ENCODE measurements around the gene GNG4. TPM values are rescaled to one million over a fixed set of nuclear protein-coding genes. Genes with fewer than 3 reads are reported as not detected.

Gene GNG4
- total and polyA plus RNA-seq, 11 donors, result 0.06 to 0.07 TPM; not detected in 9

DNA sequence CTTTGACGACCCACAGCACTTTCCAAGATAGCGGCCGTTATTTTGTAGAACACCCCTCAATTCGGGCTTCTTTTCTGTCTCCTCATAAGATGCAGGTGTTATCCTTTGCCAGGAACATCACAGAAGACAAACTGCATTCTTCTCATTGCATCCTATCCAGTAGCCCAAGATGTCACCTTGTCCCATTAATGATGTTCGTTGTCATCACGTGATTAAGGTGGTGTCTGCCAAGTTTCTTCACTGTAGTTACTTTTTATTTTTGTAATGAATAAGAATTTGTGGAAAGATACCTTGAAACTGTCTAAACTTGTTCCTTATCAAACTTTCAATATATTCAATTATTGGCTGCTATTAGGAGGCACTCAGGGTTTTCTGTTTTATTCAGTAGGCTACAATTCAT is 39.4 kb downstream of the GNG4 start:
- TF ChIP-seq, protein P1, sequence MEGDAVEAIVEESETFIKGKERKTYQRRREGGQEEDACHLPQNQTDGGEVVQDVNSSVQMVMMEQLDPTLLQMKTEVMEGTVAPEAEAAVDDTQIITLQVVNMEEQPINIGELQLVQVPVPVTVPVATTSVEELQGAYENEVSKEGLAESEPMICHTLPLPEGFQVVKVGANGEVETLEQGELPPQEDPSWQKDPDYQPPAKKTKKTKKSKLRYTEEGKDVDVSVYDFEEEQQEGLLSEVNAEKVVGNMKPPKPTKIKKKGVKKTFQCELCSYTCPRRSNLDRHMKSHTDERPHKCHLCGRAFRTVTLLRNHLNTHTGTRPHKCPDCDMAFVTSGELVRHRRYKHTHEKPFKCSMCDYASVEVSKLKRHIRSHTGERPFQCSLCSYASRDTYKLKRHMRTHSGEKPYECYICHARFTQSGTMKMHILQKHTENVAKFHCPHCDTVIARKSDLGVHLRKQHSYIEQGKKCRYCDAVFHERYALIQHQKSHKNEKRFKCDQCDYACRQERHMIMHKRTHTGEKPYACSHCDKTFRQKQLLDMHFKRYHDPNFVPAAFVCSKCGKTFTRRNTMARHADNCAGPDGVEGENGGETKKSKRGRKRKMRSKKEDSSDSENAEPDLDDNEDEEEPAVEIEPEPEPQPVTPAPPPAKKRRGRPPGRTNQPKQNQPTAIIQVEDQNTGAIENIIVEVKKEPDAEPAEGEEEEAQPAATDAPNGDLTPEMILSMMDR (IDR thresholded peaks at IDR 0.05), result no peak
- TF ChIP-seq POLR2A (IDR thresholded peaks at IDR 0.05), result no peak
- no peaks in the 10 kb centered on the region for H3K36me3 ChIP-seq
- H3K9me3 ChIP-seq, result no peaks in the 10 kb centered on the region
- ATAC-seq (no peak), DNase-seq (no peak)
- intact Hi-C loops (cut with DNase I), result no loop called here
- no peak overlapping the region for H3K27ac ChIP-seq
- no peaks in the 10 kb centered on the region for H3K4me1 ChIP-seq
- no peaks in the 10 kb centered on the region for H3K27me3 ChIP-seq
- H3K4me3 ChIP-seq, result no peak overlapping the region
- WGBS, 4 donors, result 68 to 80% (median 73%) methylated on average over 6 of the region's 6 CpGs

DNA sequence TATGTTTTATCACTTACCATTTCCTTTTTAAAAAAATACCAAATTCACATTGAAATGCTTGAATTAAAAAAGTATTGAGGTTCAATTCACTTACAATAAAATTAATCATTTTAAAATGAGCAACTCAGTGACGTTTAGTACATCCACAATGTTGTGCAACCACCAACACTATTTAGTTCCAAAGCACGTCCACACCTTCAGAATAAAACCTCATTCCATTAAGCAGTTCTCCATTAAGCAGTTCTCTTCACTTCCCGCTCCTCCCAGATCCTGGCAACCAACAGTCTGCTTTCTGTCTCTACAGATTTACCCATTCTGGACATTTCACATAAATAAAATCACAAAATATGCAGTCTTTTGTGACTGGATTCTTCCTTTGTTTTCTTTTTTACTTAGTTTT is 41.3 kb downstream of the GNG4 start:
- Histone ChIP-seq H3K27me3 (no peaks in the 10 kb centered on the region), H3K36me3 (no peaks in the 10 kb centered on the region), H3K4me1 (no peaks in the 10 kb centered on the region), H3K4me3 (no peak overlapping the region), H3K27ac (no peak overlapping the region), H3K9me3 (no peaks in the 10 kb centered on the region)
- no peak for ATAC-seq
- intact Hi-C loops (cut with DNase I), result no loop called here
- WGBS, 4 donors, result 63 to 68% (median 64%) methylated on average over 3 of the region's 3 CpGs
- no peak for DNase-seq
- TF ChIP-seq, protein P1 (IDR thresholded peaks at IDR 0.05), result no peak
- no peak for TF ChIP-seq POLR2A (IDR thresholded peaks at IDR 0.05)

DNA sequence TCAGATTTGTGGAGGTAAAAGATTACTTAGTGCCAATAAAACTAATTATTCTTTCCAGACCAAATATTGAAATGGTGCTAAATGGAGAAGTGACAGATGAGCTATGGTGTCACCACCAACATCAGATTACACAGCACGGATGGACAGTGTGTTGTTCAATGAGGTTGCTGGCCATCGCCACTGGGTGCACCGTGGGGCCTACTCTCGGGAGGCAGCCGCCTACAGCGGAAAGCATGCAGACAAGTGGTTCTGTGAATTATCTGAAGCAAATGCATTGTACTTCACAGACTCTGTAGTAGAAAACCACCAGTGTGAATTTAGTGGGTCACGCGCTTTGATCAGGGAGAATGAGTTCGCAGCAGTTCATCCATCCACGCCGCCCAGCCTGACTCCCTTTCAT is 42.3 kb downstream of the GNG4 start:
- DNase-seq, result no peak
- WGBS, 4 donors, result 91 to 96% (median 92%) methylated on average over 11 of the region's 11 CpGs
- Histone ChIP-seq H3K36me3 (no peaks in the 10 kb centered on the region), H3K27ac (no peak overlapping the region), H3K4me1 (no peaks in the 10 kb centered on the region), H3K27me3 (no peaks in the 10 kb centered on the region), H3K4me3 (no peak overlapping the region), H3K9me3 (no peaks in the 10 kb centered on the region)
- intact Hi-C loops (cut with DNase I), result no loop called here
- TF ChIP-seq POLR2A (IDR thresholded peaks at IDR 0.05), result no peak
- TF ChIP-seq, protein P1 (IDR thresholded peaks at IDR 0.05), result no peak
- no peak for ATAC-seq

DNA sequence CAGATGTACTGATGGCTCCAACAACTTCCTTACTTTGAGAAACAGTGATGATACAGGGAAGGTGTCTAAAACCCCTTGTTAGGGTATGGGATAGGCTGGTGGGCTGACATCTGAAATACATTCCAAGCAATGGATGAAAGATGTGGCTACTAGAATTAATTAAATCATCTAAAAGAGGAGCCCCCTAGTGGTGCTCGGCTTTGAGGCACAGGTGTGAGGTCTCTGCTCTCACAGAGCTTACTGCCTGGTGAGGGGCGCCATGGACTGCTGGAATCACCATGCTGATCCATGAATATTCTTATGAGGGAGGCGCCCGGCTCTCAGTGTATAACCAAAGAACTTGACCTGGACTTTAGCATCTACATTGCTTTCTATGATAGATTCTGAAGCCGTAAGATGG is 48.5 kb downstream of the GNG4 start:
- DNase-seq (no peak), ATAC-seq (no peak)
- no peaks in the 10 kb centered on the region for H3K4me1 ChIP-seq
- WGBS, 4 donors, result 65 to 80% (median 78%) methylated on average over 5 of the region's 5 CpGs
- H3K36me3 ChIP-seq, result no peaks in the 10 kb centered on the region
- intact Hi-C loops (cut with DNase I), result no loop called here
- no peaks in the 10 kb centered on the region for H3K9me3 ChIP-seq
- no peak for TF ChIP-seq POLR2A (IDR thresholded peaks at IDR 0.05)
- TF ChIP-seq, protein P1 (IDR thresholded peaks at IDR 0.05), result peak in 6 of 12 donors; percentile 18 to 29 (median 22)
- H3K4me3 ChIP-seq, result no peak overlapping the region
- H3K27me3 ChIP-seq, result no peaks in the 10 kb centered on the region
- H3K27ac ChIP-seq, result no peak overlapping the region

All from heart left ventricle (tissue), 16 donors.